K562 (cell line): ENCODE results near the gene ZDHHC14. TPM values are rescaled to one million over a fixed set of nuclear protein-coding genes. Genes with fewer than 3 reads are reported as not detected.

Source experiments
- CHD4 ChIP-seq: fragments of 200-600 bp; sonication (generic); IDR thresholded peaks from 3 replicates; pipeline ENCODE4 v1.6.1; 2012; ENCODE audit warnings: low read depth, mild to moderate bottlenecking, mixed read lengths, low read length, inconsistent platforms; ENCODE audit not compliant: insufficient read depth, insufficient replicate concordance, poor library complexity, severe bottlenecking
- EP300 ChIP-seq: IDR thresholded peaks from 2 replicates; pipeline ENCODE4 v1.6.1; 2012; ENCODE audit warnings: low read length, improper control_type of control experiment
- ETV5 ChIP-seq: sonication (generic); formaldehyde crosslinking; IDR thresholded peaks from 2 replicates; pipeline ENCODE4 v1.4.0; 2020; ENCODE audit warnings: low read depth, mild to moderate bottlenecking, missing genetic modification reagents
- HMG20B ChIP-seq: fragments of 250-450 bp; sonication (Bioruptor Pico); IDR thresholded peaks from 2 replicates; pipeline ENCODE4 v1.5.0; 2021; ENCODE audit warnings: mild to moderate bottlenecking
- ILK ChIP-seq: fragments of 450-650 bp; IDR thresholded peaks from 2 replicates; pipeline ENCODE4 v1.6.1; 2016; ENCODE audit warnings: missing genetic modification characterization, low read depth, mild to moderate bottlenecking, missing compliant biosample characterization, moderate library complexity, borderline replicate concordance
- JUN ChIP-seq, 2 experiments: sonication (generic) in 1 of 2; formaldehyde crosslinking in 1 of 2; IDR thresholded peaks; 2 replicates each; pipeline versions ENCODE4 v1.6.1 to v1.8.0; 2012 to 2022; ENCODE audit warnings: borderline replicate concordance in 2 of 2, mild to moderate bottlenecking in 2 of 2, improper control_type of control experiment in 1 of 2, low read depth in 1 of 2, low read length in 1 of 2, missing genetic modification reagents in 1 of 2
- MLLT1 ChIP-seq, 2 experiments: fragments of 450-650 bp; IDR thresholded peaks; 2 replicates each; pipeline ENCODE4 v1.6.1; 2016
- RBBP5 ChIP-seq: fragments of 200-600 bp; sonication (generic); IDR thresholded peaks from 2 replicates; pipeline ENCODE4 v1.6.1; 2012; ENCODE audit warnings: borderline replicate concordance, mild to moderate bottlenecking, low read length, control low read depth, inconsistent platforms; ENCODE audit not compliant: insufficient read depth, poor library complexity, severe bottlenecking
- RBM17 ChIP-seq: fragments of 200-400 bp; formaldehyde crosslinking; IDR thresholded peaks from 2 replicates; pipeline ENCODE4 v1.6.1; 2017; ENCODE audit warnings: low read depth, mild to moderate bottlenecking, low read length, borderline replicate concordance
- SAP30 ChIP-seq: fragments of 200-600 bp; sonication (generic); IDR thresholded peaks from 2 replicates; pipeline ENCODE4 v1.6.1; 2012; ENCODE audit warnings: borderline replicate concordance, low read depth, mild to moderate bottlenecking, moderate library complexity, low read length, control low read depth, inconsistent platforms; ENCODE audit not compliant: insufficient read depth, poor library complexity, severe bottlenecking
- UBTF ChIP-seq, 2 experiments: IDR thresholded peaks; 2 replicates each; pipeline ENCODE4 v1.6.1; 2012; ENCODE audit warnings: improper control_type of control experiment in 2 of 2, low read depth in 2 of 2, low read length in 2 of 2, borderline replicate concordance in 1 of 2
- ZNF431 ChIP-seq: sonication (generic); formaldehyde crosslinking; IDR thresholded peaks from 2 replicates; pipeline ENCODE4 v1.8.0; 2022; ENCODE audit warnings: mild to moderate bottlenecking, missing genetic modification reagents
- ZNF518B ChIP-seq: fragments of 250-450 bp; sonication (Bioruptor Pico); IDR thresholded peaks from 2 replicates; pipeline ENCODE4 v1.5.0; 2021; ENCODE audit warnings: mild to moderate bottlenecking, moderate library complexity
- ZNF551 ChIP-seq: fragments of 250-450 bp; sonication (Bioruptor Pico); IDR thresholded peaks from 2 replicates; pipeline ENCODE4 v1.5.0; 2021; ENCODE audit warnings: mild to moderate bottlenecking, moderate library complexity
- polyA plus RNA-seq, 8 experiments: library from polyadenylated mRNA; depleted of rRNA in 4 of 8; stranded (reverse) in 5 of 8; unstranded in 3 of 8; fragments of >200 nt; fragmentation: Nextera tagmentation in 2 of 8; fragmentation: Illumina TruSeq in 1 of 8; extraction: Ambion mirVana in 2 of 8; extraction: Trizol in 1 of 8; gene quantifications; 2 replicates each; pipeline versions ENCODE4 v1.2.1 to v1.2.3, GENCODE V29; 2011 to 2014; ENCODE audit warnings: inconsistent platforms in 1 of 8, missing spikeins in 1 of 8
- total RNA-seq, 7 experiments: library from RNA; depleted of rRNA in 6 of 7; stranded (reverse); fragments of >200 nt in 6 of 7; fragmentation: Illumina TruSeq in 2 of 7; extraction: Trizol in 2 of 7; gene quantifications; 2 replicates each; pipeline versions ENCODE4 v1.2.1 to v1.2.3, GENCODE V29; 2011 to 2021; ENCODE audit warnings: low replicate concordance in 1 of 7
- TF ChIP-seq, protein P1 (sequence below): fragments of 450-650 bp; IDR thresholded peaks from 2 replicates; pipeline ENCODE4 v1.6.1; 2017; ENCODE audit warnings: mild to moderate bottlenecking, moderate library complexity

The ZDHHC14 gene
- total and polyA plus RNA-seq, 9 of the 15 experiments (the other 6 are each of a cell fraction or from before 2014, with no cell fraction given), result 0.92 to 23.1 (median 13.8) TPM

GRCh38 chr6:157379656-157380457 lies 1.1 kb upstream of the ZDHHC14 start (continued):
- TF ChIP-seq MLLT1 (IDR thresholded peaks at IDR 0.05), result no peak
- no peak; the same call in 1 of the 2 replicates for TF ChIP-seq ETV5 (CRISPR knock-in tag)
- TF ChIP-seq ZNF518B (CRISPR knock-in tag), result no peak
- no peak for TF ChIP-seq EP300
- TF ChIP-seq RBM17, result no peak
- TF ChIP-seq ZNF551 (CRISPR knock-in tag), result no peak
- no peak for TF ChIP-seq ILK (tag)
- TF ChIP-seq JUN (IDR thresholded peaks at IDR 0.05; ENCODE audit: borderline replicate concordance, low read depth, low read length), result no peak; the same call in 1 of the 2 replicates
- no peak; the same call in 1 of the 2 replicates for TF ChIP-seq JUN (CRISPR knock-in tag; IDR thresholded peaks at IDR 0.05; ENCODE audit: borderline replicate concordance)
- TF ChIP-seq RBBP5, result peak; percentile 96
- no peak for TF ChIP-seq ZNF431 (CRISPR knock-in tag)
- peak in 1 of 2 experiments; percentile 50; a peak in 1 of 4 replicates for TF ChIP-seq UBTF (IDR thresholded peaks at IDR 0.05; ENCODE audit: borderline replicate concordance in 1 of 2, low read depth in 2 of 2, low read length in 2 of 2)
- TF ChIP-seq HMG20B (CRISPR knock-in tag), result no peak
- no peak for TF ChIP-seq SAP30
- TF ChIP-seq CHD4, result no peak
- TF ChIP-seq, protein P1, sequence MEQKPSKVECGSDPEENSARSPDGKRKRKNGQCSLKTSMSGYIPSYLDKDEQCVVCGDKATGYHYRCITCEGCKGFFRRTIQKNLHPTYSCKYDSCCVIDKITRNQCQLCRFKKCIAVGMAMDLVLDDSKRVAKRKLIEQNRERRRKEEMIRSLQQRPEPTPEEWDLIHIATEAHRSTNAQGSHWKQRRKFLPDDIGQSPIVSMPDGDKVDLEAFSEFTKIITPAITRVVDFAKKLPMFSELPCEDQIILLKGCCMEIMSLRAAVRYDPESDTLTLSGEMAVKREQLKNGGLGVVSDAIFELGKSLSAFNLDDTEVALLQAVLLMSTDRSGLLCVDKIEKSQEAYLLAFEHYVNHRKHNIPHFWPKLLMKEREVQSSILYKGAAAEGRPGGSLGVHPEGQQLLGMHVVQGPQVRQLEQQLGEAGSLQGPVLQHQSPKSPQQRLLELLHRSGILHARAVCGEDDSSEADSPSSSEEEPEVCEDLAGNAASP, result no peak
